GM19099 (cell line): ENCODE results near the gene NEU2.

Experiments
- POLR2A ChIP-seq: IDR thresholded peaks from 3 replicates; pipeline ENCODE4 v1.6.1; 2011; ENCODE audit warnings: low read depth; ENCODE audit not compliant: insufficient read length; ENCODE audit errors: extremely low read depth

Gene NEU2

GRCh38 chr2:233003658-233004555 is 28.6 kb upstream of the NEU2 start:
- TF ChIP-seq POLR2A, result no peak

GRCh38 chr2:233005096-233005495 is 27.4 kb upstream of the NEU2 start:
- TF ChIP-seq POLR2A, result no peak

- no peak for TF ChIP-seq POLR2A
Measured at GRCh38 chr2:233006648-233007047, 25.8 kb upstream of the NEU2 start.

- no peak for TF ChIP-seq POLR2A
Measured at GRCh38 chr2:233007270-233007669, 25.2 kb upstream of the NEU2 start.

GRCh38 chr2:233007739-233008138 is 24.7 kb upstream of the NEU2 start:
- TF ChIP-seq POLR2A, result no peak

- no peak for TF ChIP-seq POLR2A
Measured at GRCh38 chr2:233009661-233010060, 22.8 kb upstream of the NEU2 start.

- TF ChIP-seq POLR2A, result no peak
Measured at GRCh38 chr2:233010569-233011267, 21.8 kb upstream of the NEU2 start.

- no peak for TF ChIP-seq POLR2A
Measured at GRCh38 chr2:233011268-233011650, 21.2 kb upstream of the NEU2 start.

- TF ChIP-seq POLR2A, result no peak
Measured at GRCh38 chr2:233011702-233012131, 20.8 kb upstream of the NEU2 start.

GRCh38 chr2:233012301-233012971 is 20.0 kb upstream of the NEU2 start:
- no peak for TF ChIP-seq POLR2A

- TF ChIP-seq POLR2A, result no peak
Measured at GRCh38 chr2:233013027-233013461, 19.4 kb upstream of the NEU2 start, which contains the start of gene NGEF. NGEF (minus strand) TSS chr2:233013256; CDS start chr2:232974890, 38,366 bp downstream.

- TF ChIP-seq POLR2A, result no peak
Measured at GRCh38 chr2:233013650-233014049, 18.8 kb upstream of the NEU2 start.

GRCh38 chr2:233015019-233015645 is 17.3 kb upstream of the NEU2 start:
- no peak for TF ChIP-seq POLR2A

- no peak for TF ChIP-seq POLR2A
Measured at GRCh38 chr2:233017947-233018346, 14.5 kb upstream of the NEU2 start.

GRCh38 chr2:233020454-233020853 is 12.0 kb upstream of the NEU2 start:
- TF ChIP-seq POLR2A, result no peak

- TF ChIP-seq POLR2A, result no peak
Measured at GRCh38 chr2:233021771-233022170, 10.7 kb upstream of the NEU2 start.

GRCh38 chr2:233022561-233022960 is 9.9 kb upstream of the NEU2 start:
- TF ChIP-seq POLR2A, result no peak
